Measurements from ENCODE around the gene DYNC1I1. TPM values are rescaled to one million over a fixed set of nuclear protein-coding genes. Genes with fewer than 3 reads are reported as not detected.

The DYNC1I1 gene
- total RNA-seq, 1 donor from 2014 or later: 0.79 TPM

- no peak overlapping the region for H2AFZ ChIP-seq (replicated peaks)
- H3F3A ChIP-seq (ENCODE audit: low read depth): no peaks in the 10 kb centered on the region
- no peak overlapping the region for H3K27ac ChIP-seq
- DNase-seq (ENCODE audit: low spot score): no peak
- no peaks in the 10 kb centered on the region for H3K79me2 ChIP-seq (ENCODE audit: low read depth)
- Mint-ChIP-seq H3K9me3 (no peaks in the 10 kb centered on the region), H3K4me3 (no peak overlapping the region), H3K36me3 (no peaks in the 10 kb centered on the region), H3K27ac (no peak overlapping the region), H3K27me3 (ENCODE audit: insufficient read depth, low read depth) (peaks cover 2% of the 10 kb centered on the region), H3K4me1 (no peaks in the 10 kb centered on the region)
- H3K4me2 ChIP-seq: no peak overlapping the region
- no peaks in the 10 kb centered on the region for H4K20me1 ChIP-seq (ENCODE audit: low read depth)
- H3K9ac ChIP-seq: no peak overlapping the region
- H3K9me3 ChIP-seq (ENCODE audit: low read depth): no peaks in the 10 kb centered on the region
- H3K4me1 ChIP-seq: no peaks in the 10 kb centered on the region
- H3K36me3 ChIP-seq: no peaks in the 10 kb centered on the region
- H3K27me3 ChIP-seq: no peaks in the 10 kb centered on the region
- TF ChIP-seq, protein P1, sequence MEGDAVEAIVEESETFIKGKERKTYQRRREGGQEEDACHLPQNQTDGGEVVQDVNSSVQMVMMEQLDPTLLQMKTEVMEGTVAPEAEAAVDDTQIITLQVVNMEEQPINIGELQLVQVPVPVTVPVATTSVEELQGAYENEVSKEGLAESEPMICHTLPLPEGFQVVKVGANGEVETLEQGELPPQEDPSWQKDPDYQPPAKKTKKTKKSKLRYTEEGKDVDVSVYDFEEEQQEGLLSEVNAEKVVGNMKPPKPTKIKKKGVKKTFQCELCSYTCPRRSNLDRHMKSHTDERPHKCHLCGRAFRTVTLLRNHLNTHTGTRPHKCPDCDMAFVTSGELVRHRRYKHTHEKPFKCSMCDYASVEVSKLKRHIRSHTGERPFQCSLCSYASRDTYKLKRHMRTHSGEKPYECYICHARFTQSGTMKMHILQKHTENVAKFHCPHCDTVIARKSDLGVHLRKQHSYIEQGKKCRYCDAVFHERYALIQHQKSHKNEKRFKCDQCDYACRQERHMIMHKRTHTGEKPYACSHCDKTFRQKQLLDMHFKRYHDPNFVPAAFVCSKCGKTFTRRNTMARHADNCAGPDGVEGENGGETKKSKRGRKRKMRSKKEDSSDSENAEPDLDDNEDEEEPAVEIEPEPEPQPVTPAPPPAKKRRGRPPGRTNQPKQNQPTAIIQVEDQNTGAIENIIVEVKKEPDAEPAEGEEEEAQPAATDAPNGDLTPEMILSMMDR (IDR thresholded peaks at IDR 0.05): no peak
- TF ChIP-seq EZH2phosphoT487 (IDR thresholded peaks at IDR 0.05) (no peak), EZH2 (IDR thresholded peaks at IDR 0.05) (no peak)
- no peak overlapping the region for H3K4me3 ChIP-seq
Measured at GRCh38 chr7:95811846-95812445, 39.6 kb downstream of the DYNC1I1 start.

- Mint-ChIP-seq H3K4me1 (no peaks in the 10 kb centered on the region), H3K27ac (no peak overlapping the region), H3K36me3 (no peaks in the 10 kb centered on the region), H3K4me3 (no peak overlapping the region), H3K27me3 (ENCODE audit: insufficient read depth, low read depth) (no peaks in the 10 kb centered on the region), H3K9me3 (no peaks in the 10 kb centered on the region)
- Histone ChIP-seq H3K27me3 (no peaks in the 10 kb centered on the region), H3K27ac (no peak overlapping the region), H3K79me2 (ENCODE audit: low read depth) (no peaks in the 10 kb centered on the region), H3K4me1 (no peaks in the 10 kb centered on the region), H2AFZ (replicated peaks) (no peak overlapping the region), H3K9me3 (ENCODE audit: low read depth) (no peaks in the 10 kb centered on the region), H4K20me1 (ENCODE audit: low read depth) (no peaks in the 10 kb centered on the region), H3F3A (ENCODE audit: low read depth) (no peaks in the 10 kb centered on the region), H3K4me3 (no peak overlapping the region), H3K4me2 (no peak overlapping the region), H3K9ac (no peak overlapping the region), H3K36me3 (no peaks in the 10 kb centered on the region)
- no peak for TF ChIP-seq EZH2 (IDR thresholded peaks at IDR 0.05)
- TF ChIP-seq, protein P1 (IDR thresholded peaks at IDR 0.05): no peak
- TF ChIP-seq EZH2phosphoT487 (IDR thresholded peaks at IDR 0.05): no peak
- no peak for DNase-seq (ENCODE audit: low spot score)
Measured at GRCh38 chr7:95814721-95815120, 42.4 kb downstream of the DYNC1I1 start.

GRCh38 chr7:95817866-95818640 lies 45.7 kb downstream of the DYNC1I1 start:
- H2AFZ ChIP-seq (replicated peaks): no peak overlapping the region
- no peak for TF ChIP-seq EZH2 (IDR thresholded peaks at IDR 0.05)
- TF ChIP-seq, protein P1 (IDR thresholded peaks at IDR 0.05): no peak
- no peak for TF ChIP-seq EZH2phosphoT487 (IDR thresholded peaks at IDR 0.05)
- no peaks in the 10 kb centered on the region for H3K27me3 ChIP-seq
- no peaks in the 10 kb centered on the region for H3K36me3 ChIP-seq
- H3F3A ChIP-seq (ENCODE audit: low read depth): no peaks in the 10 kb centered on the region
- Mint-ChIP-seq H3K4me1 (peaks cover 5% of the 10 kb centered on the region), H3K27ac (no peak overlapping the region), H3K9me3 (no peaks in the 10 kb centered on the region), H3K4me3 (no peak overlapping the region), H3K27me3 (ENCODE audit: insufficient read depth, low read depth) (no peaks in the 10 kb centered on the region), H3K36me3 (no peaks in the 10 kb centered on the region)
- H3K4me1 ChIP-seq: peaks cover 4% of the 10 kb centered on the region
- no peak overlapping the region for H3K4me3 ChIP-seq
- H3K9ac ChIP-seq: no peak overlapping the region
- H3K79me2 ChIP-seq (ENCODE audit: low read depth): no peaks in the 10 kb centered on the region
- H4K20me1 ChIP-seq (ENCODE audit: low read depth): no peaks in the 10 kb centered on the region
- no peaks in the 10 kb centered on the region for H3K9me3 ChIP-seq (ENCODE audit: low read depth)
- no peak overlapping the region for H3K27ac ChIP-seq
- no peak overlapping the region for H3K4me2 ChIP-seq
- DNase-seq (ENCODE audit: low spot score): no peak
